H1 (cell line): Measurements from ENCODE around the gene ZNF747. TPM values are rescaled to one million over a fixed set of nuclear protein-coding genes. Genes with fewer than 3 reads are reported as not detected.

Source experiments
- CHD2 ChIP-seq: IDR thresholded peaks from 2 replicates; pipeline ENCODE4 v1.6.1; 2012; ENCODE audit warnings: low read length, improper control_type of control experiment
- E2F6 ChIP-seq: IDR thresholded peaks from 2 replicates; pipeline ENCODE4 v1.6.1; 2012; ENCODE audit warnings: inconsistent platforms
- polyA plus RNA-seq, 7 experiments: library from polyadenylated mRNA; depleted of rRNA in 3 of 7; stranded (reverse) in 5 of 7; unstranded in 2 of 7; fragments of >200 nt in 5 of 7; fragments of 200-250 nt in 2 of 7; gene quantifications; 1 replicate in 5 of 7; 2 replicates in 1 of 7; 4 replicates in 1 of 7; pipeline versions ENCODE4 v1.2.1 to v1.2.3, GENCODE V29; 2011 to 2013; ENCODE audit warnings: missing spikeins in 2 of 7, mixed read lengths in 2 of 7
- total RNA-seq: library from RNA; stranded (reverse); fragmentation: NEBNext Ultra II Directional; extraction: Animal tissue kit (Norgen Biotek cat#: 25700); gene quantifications from 2 replicates; pipeline ENCODE4 v1.2.1, GENCODE V29; 2021

The ZNF747 gene
- total and polyA plus RNA-seq, 2 of the 8 experiments (the other 6 are each of a cell fraction or from before 2014, with no cell fraction given), result 9.9 to 10.3 TPM

GRCh38 chr16:30566531-30566930 lies 31.9 kb upstream of the ZNF747 start (continued):
- TF ChIP-seq CHD2 (no peak), E2F6 (no peak)
